HG03066 (cell line): ENCODE measurements around the gene ADGRA3.
"Not testable (repeated sequence)": the region's sequence is repeated elsewhere in the genome, so short reads cannot be mapped to it uniquely, and the experiment has no call there.

Experiments
- ATAC-seq: cut with Tn5 transposase; IDR thresholded peaks from one replicate; pipeline ENCODE4 v1.9.1; 2021; ENCODE audit warnings: low read depth; ENCODE audit not compliant: unreplicated experiment

Gene ADGRA3

DNA sequence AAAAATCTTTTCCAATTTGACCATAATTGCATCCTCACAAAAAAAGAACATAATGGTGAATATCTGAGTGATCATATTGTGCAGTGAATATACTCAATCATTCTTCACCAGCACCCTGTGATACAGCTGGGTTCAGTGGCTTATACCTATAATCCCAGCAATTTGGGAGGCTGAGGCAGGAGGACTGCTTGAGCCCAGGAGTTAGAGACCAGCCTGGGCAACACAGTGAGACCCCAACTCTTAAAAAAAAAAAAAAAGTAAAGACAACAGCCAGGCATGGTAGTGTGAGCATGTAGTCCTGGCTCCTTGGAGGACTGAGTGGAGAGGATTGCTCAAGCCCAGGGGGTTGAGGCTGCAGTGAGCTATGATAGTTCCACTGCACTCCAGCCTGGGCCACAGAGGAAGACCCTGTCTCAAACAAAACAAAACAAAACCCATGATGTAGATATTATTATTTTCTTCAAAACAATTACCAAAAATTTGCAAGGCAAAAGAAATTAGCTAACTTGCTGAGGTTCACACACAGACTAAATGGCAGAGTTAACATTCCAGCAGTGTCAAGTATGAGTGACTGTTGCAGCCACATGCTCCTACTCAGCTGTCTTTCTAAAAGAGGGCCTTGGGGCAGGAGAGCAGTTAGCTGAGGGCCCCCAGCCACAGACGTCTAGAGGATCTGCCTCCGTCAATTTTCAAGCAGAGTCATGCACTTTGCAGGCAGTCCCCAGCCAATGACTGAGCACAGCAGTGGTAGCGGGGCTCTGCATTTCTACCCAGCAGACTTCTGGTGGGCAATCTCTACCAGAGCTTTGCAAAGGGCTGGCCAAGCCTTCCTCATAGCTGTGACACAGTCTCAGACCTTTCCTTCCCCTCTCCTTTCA, 33.4 kb downstream of the ADGRA3 start:
- ATAC-seq: no peak

DNA sequence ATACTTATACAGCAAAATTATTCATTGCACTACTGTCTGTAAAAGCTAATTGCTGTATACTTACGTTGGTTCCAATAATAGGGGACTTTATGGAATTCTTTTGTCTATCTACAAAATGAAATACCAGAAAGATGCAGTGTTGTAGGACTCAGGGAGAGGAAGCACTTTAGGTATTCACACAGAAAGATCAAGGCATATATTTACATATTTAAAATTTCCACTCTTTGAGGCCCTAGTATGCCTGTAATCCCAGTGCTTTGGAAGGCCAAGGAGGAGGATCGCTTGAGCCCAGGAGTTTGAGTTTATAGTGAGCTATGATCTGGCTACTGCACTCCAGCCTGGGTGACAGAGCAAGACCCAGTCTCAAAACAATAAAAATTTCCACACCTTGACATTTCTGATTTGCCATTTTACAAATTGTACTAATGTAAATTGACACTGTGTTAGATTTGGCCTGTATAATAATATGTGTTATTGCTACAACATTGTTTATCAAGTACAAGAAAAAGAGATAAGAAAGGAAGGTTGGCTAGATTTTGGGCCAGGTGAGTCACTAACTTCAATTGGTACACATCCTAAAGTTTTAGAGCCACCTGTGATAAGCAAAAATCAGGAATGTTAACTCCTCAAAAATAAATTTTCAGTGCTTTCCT, 35.1 kb downstream of the ADGRA3 start:
- no peak for ATAC-seq

GRCh38 chr4:22478426-22478825, 37.4 kb downstream of the ADGRA3 start:
- no peak for ATAC-seq

DNA sequence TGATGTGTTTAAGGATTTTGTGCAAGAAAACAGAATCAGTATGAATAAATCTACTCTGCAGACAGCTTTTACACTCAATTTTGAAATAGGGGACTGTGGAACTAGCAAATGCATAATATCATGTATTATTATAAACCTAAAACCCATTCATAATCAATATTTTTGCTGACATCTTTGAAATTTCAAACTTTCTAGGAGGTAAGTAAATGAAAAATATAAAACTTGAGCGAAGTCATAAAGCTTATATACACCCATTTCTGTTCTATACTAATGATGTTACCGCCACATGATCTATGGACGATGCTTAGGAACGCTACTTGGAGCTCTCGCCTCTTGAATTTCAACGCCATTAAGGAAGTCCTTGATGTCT, 38.1 kb downstream of the ADGRA3 start:
- no peak for ATAC-seq

- ATAC-seq: no peak
These were observed 38.6 kb downstream of the ADGRA3 start for GRCh38 chr4:22477136-22477812.

DNA sequence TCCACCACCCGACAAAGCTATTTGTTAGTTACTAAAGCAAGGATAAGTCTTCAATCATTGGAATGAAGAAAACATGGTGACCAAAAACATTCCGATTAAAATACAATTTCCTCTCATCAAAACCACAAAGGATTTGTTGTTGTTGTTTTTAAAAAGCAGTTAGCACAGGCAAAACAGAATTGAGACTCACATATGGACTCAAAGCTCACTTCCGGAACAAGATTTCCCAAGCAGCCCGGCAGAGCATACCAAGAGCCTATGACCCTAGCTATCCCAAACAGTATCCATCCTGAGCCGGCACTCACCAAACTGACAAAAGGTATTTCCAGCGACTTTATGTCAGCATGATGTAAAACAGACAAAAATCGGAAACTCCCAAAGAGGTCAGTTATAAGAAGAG, 39.9 kb downstream of the ADGRA3 start:
- no peak for ATAC-seq

DNA sequence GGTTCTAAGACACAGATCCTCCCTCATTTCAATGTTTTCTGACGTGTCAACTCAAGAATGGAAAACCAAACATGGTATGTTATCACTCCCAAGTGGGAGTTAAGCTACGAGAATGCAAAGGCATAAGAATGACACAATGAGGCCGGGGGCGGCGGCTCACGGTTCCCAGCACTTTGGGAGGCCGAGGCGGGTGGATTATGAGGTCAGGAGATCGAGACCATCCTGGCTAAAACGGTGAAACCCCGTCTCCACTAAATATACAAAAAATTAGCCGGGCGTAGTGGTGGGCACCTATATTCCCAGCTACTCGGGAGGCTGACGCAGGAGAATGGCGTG, 40.6 kb downstream of the ADGRA3 start:
- not testable (repeated sequence) for ATAC-seq

DNA sequence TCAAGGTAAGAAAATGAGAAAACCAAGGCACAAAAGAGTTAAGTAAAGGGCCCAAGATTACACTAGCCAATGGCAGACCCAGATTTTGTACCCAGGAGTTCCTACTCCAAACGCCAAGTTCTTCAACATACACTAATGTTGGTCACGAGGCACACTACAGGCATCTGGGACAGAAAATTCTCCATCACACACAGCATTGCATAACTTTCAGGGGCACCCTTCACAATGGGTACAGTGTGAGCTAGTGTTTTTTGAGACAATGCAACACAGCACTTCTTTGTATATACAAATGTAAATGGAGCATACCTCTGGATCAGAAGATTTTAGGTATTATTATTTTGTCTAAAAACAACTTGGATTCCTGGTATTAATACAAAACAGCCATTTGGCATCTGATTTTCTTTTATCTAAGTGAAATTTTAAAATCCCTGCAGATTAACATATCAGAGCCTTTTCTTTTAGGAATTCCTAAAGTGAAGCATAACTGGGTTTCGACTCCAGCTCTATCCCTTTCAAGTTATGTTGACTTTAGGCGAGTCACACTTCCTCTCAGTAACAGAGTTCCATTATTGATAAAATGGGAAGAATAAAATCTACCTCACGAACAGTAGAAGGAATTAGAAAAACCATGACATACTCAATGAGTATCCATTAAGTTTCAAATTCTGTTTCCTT, 41.1 kb downstream of the ADGRA3 start:
- ATAC-seq: no peak

- no peak for ATAC-seq
These were observed 42.6 kb downstream of the ADGRA3 start for GRCh38 chr4:22473268-22473667.

DNA sequence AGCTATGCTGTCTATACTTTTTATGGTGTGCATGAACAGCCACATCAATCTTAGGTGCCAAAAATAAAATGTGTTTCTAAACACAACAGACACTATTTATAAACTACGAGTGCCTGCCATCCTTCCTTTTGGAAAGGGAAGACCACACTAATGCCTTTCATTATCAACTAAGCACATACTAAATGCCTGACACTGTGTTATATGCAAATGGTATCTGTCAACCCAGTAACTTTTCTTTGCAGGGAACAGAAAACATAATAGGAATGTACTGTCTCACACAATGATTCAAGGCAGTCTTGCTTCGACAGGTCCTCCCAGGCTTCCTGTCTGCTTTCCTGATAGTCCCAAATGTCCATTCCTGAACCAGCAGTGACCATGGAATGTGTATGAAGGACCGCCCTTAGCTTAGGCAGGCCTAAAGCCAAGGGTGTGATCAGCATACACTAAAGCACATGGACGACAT, 43.8 kb downstream of the ADGRA3 start:
- no peak for ATAC-seq

- ATAC-seq: no peak
These were observed 44.4 kb downstream of the ADGRA3 start for GRCh38 chr4:22471419-22471818.

- ATAC-seq: no peak
These were observed 49.3 kb downstream of the ADGRA3 start for GRCh38 chr4:22466581-22466980.

GRCh38 chr4:22465996-22466395, 49.9 kb downstream of the ADGRA3 start:
- ATAC-seq: no peak

GRCh38 chr4:22465349-22465748, 50.5 kb downstream of the ADGRA3 start:
- no peak for ATAC-seq

DNA sequence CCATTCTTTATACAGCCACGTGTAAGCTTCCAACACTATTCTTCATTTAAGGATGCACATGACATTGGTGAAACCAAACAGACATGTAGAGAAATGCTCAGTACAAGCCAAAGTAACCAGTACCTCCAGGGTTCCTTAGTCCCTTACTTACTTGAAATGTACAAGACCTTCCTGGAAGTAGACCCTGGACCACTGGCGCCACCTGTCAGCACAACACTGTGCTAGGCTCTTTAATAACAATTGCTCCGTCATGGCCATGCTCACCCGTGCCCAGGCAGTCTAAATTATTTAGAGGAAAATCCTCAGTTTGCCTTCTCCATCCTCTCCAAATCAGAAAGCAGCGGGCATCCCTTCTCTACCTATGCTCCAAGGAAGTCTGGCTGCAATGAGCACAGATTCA, 52.7 kb downstream of the ADGRA3 start:
- ATAC-seq: no peak

GRCh38 chr4:22462688-22463087, 53.2 kb downstream of the ADGRA3 start:
- ATAC-seq: no peak

DNA sequence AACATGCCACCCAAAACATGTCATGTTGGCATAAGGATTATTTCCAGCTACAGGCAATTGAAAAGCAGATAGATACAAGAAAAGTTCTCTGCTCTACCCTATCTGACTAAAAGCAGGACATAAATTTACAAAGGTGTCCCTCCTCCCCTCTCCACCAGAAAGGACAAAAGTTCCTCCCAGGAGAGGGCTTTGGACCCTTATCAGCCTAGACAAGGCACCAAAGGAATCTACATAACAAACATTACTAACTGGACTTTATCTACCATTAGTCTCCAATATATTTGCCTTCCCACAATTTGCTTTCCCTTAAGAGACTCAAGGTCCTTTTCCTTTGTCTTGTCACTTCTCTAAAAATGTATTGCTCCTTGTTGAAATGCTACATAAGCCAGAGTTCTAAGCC, 55.6 kb downstream of the ADGRA3 start:
- no peak for ATAC-seq

DNA sequence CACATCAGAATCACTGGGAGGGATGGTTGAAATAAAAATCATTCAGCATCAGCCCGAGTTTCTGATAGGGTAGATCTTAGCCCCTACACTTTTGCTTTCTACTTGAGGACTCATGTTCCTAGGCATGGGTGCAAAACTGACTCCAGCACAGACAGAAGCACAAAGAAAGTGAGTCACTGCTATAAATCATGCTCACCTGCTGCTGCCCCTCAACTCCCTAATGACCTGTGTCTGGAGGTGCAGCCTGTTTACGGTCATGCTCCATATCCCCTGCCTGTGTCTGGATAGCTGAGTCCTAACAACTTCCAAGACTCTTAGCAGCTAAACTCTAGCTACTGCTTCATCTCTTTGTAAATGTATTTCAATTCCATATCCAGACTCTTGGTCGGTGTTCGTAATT, 57.8 kb downstream of the ADGRA3 start:
- ATAC-seq: no peak

GRCh38 chr4:22457348-22457747, 58.5 kb downstream of the ADGRA3 start:
- ATAC-seq: no peak

GRCh38 chr4:22456291-22456690, 59.6 kb downstream of the ADGRA3 start:
- ATAC-seq: no peak

GRCh38 chr4:22454955-22455354, 60.9 kb downstream of the ADGRA3 start:
- ATAC-seq: no peak
